ENCODE data around the gene A2M. TPM values are rescaled to one million over a fixed set of nuclear protein-coding genes. Genes with fewer than 3 reads are reported as not detected.

The A2M gene
- total and polyA plus RNA-seq, 2 of the 13 experiments (the other 11 are each of a cell fraction or from before 2014, with no cell fraction given), result 2,807 to 6,551 TPM

GRCh38 chr12:9143929-9144729 is 28.4 kb upstream of the A2M start (continued):
- TF ChIP-seq ZNF280D (CRISPR knock-in tag; IDR thresholded peaks at IDR 0.05), result peak; percentile 74; the same call in 1 of the 2 replicates
- TF ChIP-seq, protein P1, sequence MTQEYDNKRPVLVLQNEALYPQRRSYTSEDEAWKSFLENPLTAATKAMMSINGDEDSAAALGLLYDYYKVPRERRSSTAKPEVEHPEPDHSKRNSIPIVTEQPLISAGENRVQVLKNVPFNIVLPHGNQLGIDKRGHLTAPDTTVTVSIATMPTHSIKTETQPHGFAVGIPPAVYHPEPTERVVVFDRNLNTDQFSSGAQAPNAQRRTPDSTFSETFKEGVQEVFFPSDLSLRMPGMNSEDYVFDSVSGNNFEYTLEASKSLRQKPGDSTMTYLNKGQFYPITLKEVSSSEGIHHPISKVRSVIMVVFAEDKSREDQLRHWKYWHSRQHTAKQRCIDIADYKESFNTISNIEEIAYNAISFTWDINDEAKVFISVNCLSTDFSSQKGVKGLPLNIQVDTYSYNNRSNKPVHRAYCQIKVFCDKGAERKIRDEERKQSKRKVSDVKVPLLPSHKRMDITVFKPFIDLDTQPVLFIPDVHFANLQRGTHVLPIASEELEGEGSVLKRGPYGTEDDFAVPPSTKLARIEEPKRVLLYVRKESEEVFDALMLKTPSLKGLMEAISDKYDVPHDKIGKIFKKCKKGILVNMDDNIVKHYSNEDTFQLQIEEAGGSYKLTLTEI (CRISPR knock-in tag; conservative IDR thresholded peaks at IDR 0.05), result no peak
- TF ChIP-seq PCBP1 (IDR thresholded peaks at IDR 0.05; ENCODE audit: borderline replicate concordance, low read depth, low read length), result no peak
- TF ChIP-seq ATF3 (CRISPR knock-in tag; IDR thresholded peaks at IDR 0.05), result no peak
- no peak for TF ChIP-seq ZNF317 (CRISPR knock-in tag; IDR thresholded peaks at IDR 0.05)

- no peak for ATAC-seq
- intact Hi-C loops (cut with micrococcal nuclease; ENCODE audit: unreplicated experiment), result no loop called here
- TF ChIP-seq ZNF276 (CRISPR knock-in tag; IDR thresholded peaks at IDR 0.05; ENCODE audit: low read depth), result no peak
- TF ChIP-seq POGZ (CRISPR knock-in tag; IDR thresholded peaks at IDR 0.05), result no peak
- no peak for TF ChIP-seq PAF1 (CRISPR knock-in tag; IDR thresholded peaks at IDR 0.05)
- TF ChIP-seq, protein P2, sequence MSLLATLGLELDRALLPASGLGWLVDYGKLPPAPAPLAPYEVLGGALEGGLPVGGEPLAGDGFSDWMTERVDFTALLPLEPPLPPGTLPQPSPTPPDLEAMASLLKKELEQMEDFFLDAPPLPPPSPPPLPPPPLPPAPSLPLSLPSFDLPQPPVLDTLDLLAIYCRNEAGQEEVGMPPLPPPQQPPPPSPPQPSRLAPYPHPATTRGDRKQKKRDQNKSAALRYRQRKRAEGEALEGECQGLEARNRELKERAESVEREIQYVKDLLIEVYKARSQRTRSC (CRISPR knock-in tag; IDR thresholded peaks at IDR 0.05; ENCODE audit: low read depth), result no peak
- no peak for TF ChIP-seq ZNF780A (CRISPR knock-in tag; IDR thresholded peaks at IDR 0.05)
- TF ChIP-seq THYN1 (CRISPR knock-in tag; IDR thresholded peaks at IDR 0.05; ENCODE audit: borderline replicate concordance, low read depth), result no peak
- no peak for TF ChIP-seq ZNF10 (CRISPR knock-in tag; IDR thresholded peaks at IDR 0.05; ENCODE audit: borderline replicate concordance, low read depth)
- TF ChIP-seq GATAD2A (CRISPR knock-in tag; IDR thresholded peaks at IDR 0.05), result no peak
Measured at GRCh38 chr12:9143137-9143536, 27.4 kb upstream of the A2M start.

More at GRCh38 chr12:9143137-9143536, 27.4 kb upstream of the A2M start:
- Histone ChIP-seq H3K4me3 (replicated peaks in 1 of 3; ENCODE audit: insufficient read depth in 1 of 3, low read depth in 2 of 3, low read length in 3 of 3) (no peak overlapping the region), H3K4me1 (ENCODE audit: insufficient read depth, low read length) (no peaks in the 10 kb centered on the region), H3K79me2 (ENCODE audit: insufficient read depth, low read length) (no peaks in the 10 kb centered on the region), H3K9me3 (ENCODE audit: low read length) (peaks cover 65% of the 10 kb centered on the region), H2AFZ (ENCODE audit: low read length) (no peak overlapping the region), H4K20me1 (ENCODE audit: insufficient read depth, low read length) (no peaks in the 10 kb centered on the region), H3K9ac (ENCODE audit: insufficient read depth, low read depth, low read length) (no peak overlapping the region), H3K27me3 (ENCODE audit: control insufficient read depth in 1 of 2, insufficient read depth in 2 of 2, low read length in 2 of 2) (no peaks in the 10 kb centered on the region), H3K36me3 (replicated peaks in 1 of 2; ENCODE audit: control insufficient read depth in 1 of 2, insufficient read depth in 2 of 2, low read length in 2 of 2) (no peaks in the 10 kb centered on the region), H3K27ac (ENCODE audit: extremely low read length, insufficient read depth, low read length) (no peak overlapping the region), H3K4me2 (ENCODE audit: low read depth, low read length) (no peak overlapping the region)
- FAIRE-seq (no peak), DNase-seq (ENCODE audit: low spot score) (no peak)
- in situ Hi-C loops (cut with HindIII; ENCODE audit: extremely low pct_ligation_motif_present, low pct_unique_long_range_greater_than_20kb), result no loop called here
- BruUV-seq (replicated peaks), result no TSS peak
- 53% methylated on average over 2 of the region's 2 CpGs for WGBS (ENCODE audit: low lambda C conversion rate)
- POLR2A ChIA-PET, result no interaction called here
- CTCF ChIA-PET (ENCODE audit: low intra/inter-chr PET ratio, low total read pairs), result no interaction called here

All from HepG2 (cell line).